Measurements from ENCODE around the gene RNF13. TPM values are rescaled to one million over a fixed set of nuclear protein-coding genes. Genes with fewer than 3 reads are reported as not detected.

RNF13 gene
- total and polyA plus RNA-seq, 2 donors (not counting 3 experiments of a cell fraction or from before 2014, with no cell fraction given): 16.4 to 27.1 TPM

DNA sequence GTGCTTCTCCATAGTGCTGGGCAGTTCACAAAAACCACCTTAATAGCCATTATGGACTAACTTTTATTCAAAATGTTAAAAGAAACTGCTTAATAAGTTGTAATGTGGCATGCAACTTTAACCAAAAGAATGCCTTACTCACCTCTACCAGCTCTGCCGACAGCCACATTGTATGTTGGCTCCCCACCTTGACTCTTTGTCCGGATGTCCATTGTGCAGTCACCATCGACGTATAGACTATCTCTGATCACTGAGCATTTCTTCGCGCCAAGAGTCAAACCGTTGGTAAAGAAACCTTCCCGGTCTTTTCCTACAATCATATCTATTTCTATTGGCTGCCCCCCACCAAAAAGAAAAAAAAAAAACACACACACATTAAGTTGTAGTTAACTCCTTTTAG lies 155.2 kb downstream of the RNF13 start:
- H2AFZ ChIP-seq (ENCODE audit: low read depth, low read length): no peak overlapping the region
- peaks cover 71% of the 10 kb centered on the region for H3K79me2 ChIP-seq (ENCODE audit: control insufficient read depth, insufficient read depth, low read length)
- H4K20me1 ChIP-seq (replicated peaks; ENCODE audit: control insufficient read depth, extremely low read depth, insufficient read depth, low read length): peaks cover 5% of the 10 kb centered on the region
- CTCF ChIA-PET: interaction anchor here (1.0 to 5.4 kb wide), 7 partner anchors 10 to 441 kb away, joined by 3 to 87 read pairs (median 12); no protein-coding TSS in a partner anchor
- BruUV-seq (replicated peaks): no TSS peak
- POLR2A ChIA-PET: interaction anchor here (0.5 kb wide), 1 partner anchor 35 kb away, joined by 4 read pairs; no protein-coding TSS in a partner anchor
- intact Hi-C loops (cut with micrococcal nuclease): loop anchor here (1.0 to 5.0 kb wide), 3 partner anchors 440 to 634 kb away; partner anchors contain the start of genes SELENOT and TSC22D2
- peaks cover 3 to 11% of the 10 kb centered on the region in 2 experiments for H3K36me3 ChIP-seq (ENCODE audit: control insufficient read depth in 2 of 2, extremely low read depth in 1 of 2, insufficient read depth in 2 of 2, low read length in 2 of 2)
- H3K9me3 ChIP-seq (replicated peaks; ENCODE audit: control insufficient read depth, insufficient read depth, low read length): no peaks in the 10 kb centered on the region
- dilution Hi-C loops (cut with MboI; ENCODE audit: extremely low pct_ligation_motif_present, low sequenced_read_pairs): no loop called here
- peak overlapping the region in 1 of 3 experiments; percentile 92 for H3K4me3 ChIP-seq (replicated peaks in 1 of 3; ENCODE audit: insufficient read depth in 1 of 3, low read depth in 1 of 3, low read length in 3 of 3)
- DNase-seq (ENCODE audit: low read depth, low spot score): no peak
- H3K9me1 ChIP-seq (replicated peaks; ENCODE audit: control insufficient read depth, extremely low read depth, insufficient read depth, low read length): no peaks in the 10 kb centered on the region
- H3K4me2 ChIP-seq (ENCODE audit: insufficient read depth, low read length): peak overlapping the region; percentile 91
- TF ChIP-seq MYC (IDR thresholded peaks at IDR 0.05; ENCODE audit: low read depth, low read length): no peak
- TF ChIP-seq, protein P1, sequence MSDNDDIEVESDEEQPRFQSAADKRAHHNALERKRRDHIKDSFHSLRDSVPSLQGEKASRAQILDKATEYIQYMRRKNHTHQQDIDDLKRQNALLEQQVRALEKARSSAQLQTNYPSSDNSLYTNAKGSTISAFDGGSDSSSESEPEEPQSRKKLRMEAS (IDR thresholded peaks at IDR 0.05; ENCODE audit: insufficient read depth, insufficient read length): no peak
- TF ChIP-seq POLR2AphosphoS5 (IDR thresholded peaks at IDR 0.05; ENCODE audit: insufficient read depth, low read depth, low read length): no peak
- TF ChIP-seq JUN (IDR thresholded peaks at IDR 0.05; ENCODE audit: borderline replicate concordance, insufficient read depth, insufficient read length, low read depth): no peak
- TF ChIP-seq POLR2A (IDR thresholded peaks at IDR 0.05; ENCODE audit: low read depth, low read length): no peak
- no peak for TF ChIP-seq EZH2 (IDR thresholded peaks at IDR 0.05; ENCODE audit: borderline replicate concordance, low read depth, low read length, severe bottlenecking)
- TF ChIP-seq, protein P2, sequence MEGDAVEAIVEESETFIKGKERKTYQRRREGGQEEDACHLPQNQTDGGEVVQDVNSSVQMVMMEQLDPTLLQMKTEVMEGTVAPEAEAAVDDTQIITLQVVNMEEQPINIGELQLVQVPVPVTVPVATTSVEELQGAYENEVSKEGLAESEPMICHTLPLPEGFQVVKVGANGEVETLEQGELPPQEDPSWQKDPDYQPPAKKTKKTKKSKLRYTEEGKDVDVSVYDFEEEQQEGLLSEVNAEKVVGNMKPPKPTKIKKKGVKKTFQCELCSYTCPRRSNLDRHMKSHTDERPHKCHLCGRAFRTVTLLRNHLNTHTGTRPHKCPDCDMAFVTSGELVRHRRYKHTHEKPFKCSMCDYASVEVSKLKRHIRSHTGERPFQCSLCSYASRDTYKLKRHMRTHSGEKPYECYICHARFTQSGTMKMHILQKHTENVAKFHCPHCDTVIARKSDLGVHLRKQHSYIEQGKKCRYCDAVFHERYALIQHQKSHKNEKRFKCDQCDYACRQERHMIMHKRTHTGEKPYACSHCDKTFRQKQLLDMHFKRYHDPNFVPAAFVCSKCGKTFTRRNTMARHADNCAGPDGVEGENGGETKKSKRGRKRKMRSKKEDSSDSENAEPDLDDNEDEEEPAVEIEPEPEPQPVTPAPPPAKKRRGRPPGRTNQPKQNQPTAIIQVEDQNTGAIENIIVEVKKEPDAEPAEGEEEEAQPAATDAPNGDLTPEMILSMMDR (IDR thresholded peaks at IDR 0.05; ENCODE audit: extremely low read depth in 1 of 2, insufficient read depth in 1 of 2, low read depth in 1 of 2, low read length in 2 of 2): no peak
- no peak for TF ChIP-seq FOS (IDR thresholded peaks at IDR 0.05; ENCODE audit: borderline replicate concordance, insufficient read depth, low read length)
- no peak for TF ChIP-seq GATA2 (IDR thresholded peaks at IDR 0.05; ENCODE audit: insufficient read depth, insufficient read length, low read depth, low read length)
- peak overlapping the region; percentile 13 for H3K9ac ChIP-seq (replicated peaks; ENCODE audit: extremely low read depth, insufficient read depth, low read length)
- no peak for FAIRE-seq
- peaks cover 0 to 3% of the 10 kb centered on the region in 2 experiments for H3K27me3 ChIP-seq (ENCODE audit: control insufficient read depth in 2 of 2, insufficient read depth in 2 of 2, low read length in 2 of 2)
- peaks cover 27% of the 10 kb centered on the region for H3K4me1 ChIP-seq (ENCODE audit: control insufficient read depth, extremely low read depth, insufficient read depth, low read length)
- H3K27ac ChIP-seq (ENCODE audit: insufficient read depth, low read depth, low read length): peak overlapping the region; percentile 94

All from endothelial cell of umbilical vein (primary cell).